Measurements from ENCODE around the gene NAB2.
"Not testable (repeated sequence)": the region's sequence is repeated elsewhere in the genome, so short reads cannot be mapped to it uniquely, and the experiment has no call there.

Gene NAB2

GRCh38 chr12:57088354-57089270 lies at the start of gene NAB2:
NAB2 (plus strand) TSS chr12:57089114; CDS start chr12:57089272, 158 bp downstream.
- peak; percentile 85 to 93 for DNase-seq (ENCODE audit: low read depth in 2 of 2)

- DNase-seq (ENCODE audit: low read depth in 2 of 2): no peak
These were observed 48.7 kb upstream of the NAB2 start for GRCh38 chr12:57040211-57040610.

GRCh38 chr12:57040750-57041149 lies 48.2 kb upstream of the NAB2 start:
- no peak for DNase-seq (ENCODE audit: low read depth in 2 of 2)

- DNase-seq (ENCODE audit: low read depth in 2 of 2): no peak
These were observed 46.2 kb upstream of the NAB2 start for GRCh38 chr12:57042695-57043094.

- DNase-seq (ENCODE audit: low read depth in 2 of 2): no peak
These were observed 44.4 kb upstream of the NAB2 start for GRCh38 chr12:57044468-57044867.

GRCh38 chr12:57044889-57045288 lies 44.0 kb upstream of the NAB2 start:
- no peak for DNase-seq (ENCODE audit: low read depth in 2 of 2)

GRCh38 chr12:57046086-57046791 lies 42.7 kb upstream of the NAB2 start:
- no peak for DNase-seq (ENCODE audit: low read depth in 2 of 2)

GRCh38 chr12:57046947-57047890 lies 41.7 kb upstream of the NAB2 start:
- DNase-seq (ENCODE audit: low read depth in 2 of 2): peak; percentile 32 to 46

GRCh38 chr12:57047981-57048380 lies 40.9 kb upstream of the NAB2 start:
- no peak for DNase-seq (ENCODE audit: low read depth in 2 of 2)

GRCh38 chr12:57048423-57049118 lies 40.3 kb upstream of the NAB2 start:
- no peak for DNase-seq (ENCODE audit: low read depth in 2 of 2)

- DNase-seq (ENCODE audit: low read depth in 2 of 2): no peak
These were observed 39.8 kb upstream of the NAB2 start for GRCh38 chr12:57049119-57049446.

GRCh38 chr12:57049890-57050289 lies 39.0 kb upstream of the NAB2 start, which contains the start of gene MYO1A:
MYO1A (minus strand) TSS chr12:57050129; CDS start chr12:57048323, 1,806 bp downstream.
- DNase-seq (ENCODE audit: low read depth in 2 of 2): no peak

- DNase-seq (ENCODE audit: low read depth in 2 of 2): no peak
These were observed 37.9 kb upstream of the NAB2 start for GRCh38 chr12:57051011-57051410.

- DNase-seq (ENCODE audit: low read depth in 2 of 2): not testable (repeated sequence)
These were observed 35.8 kb upstream of the NAB2 start for GRCh38 chr12:57053146-57053545.

GRCh38 chr12:57053901-57054300 lies 35.0 kb upstream of the NAB2 start:
- DNase-seq (ENCODE audit: low read depth in 2 of 2): not testable (repeated sequence)

GRCh38 chr12:57055824-57056223 lies 33.1 kb upstream of the NAB2 start:
- no peak for DNase-seq (ENCODE audit: low read depth in 2 of 2)

GRCh38 chr12:57057067-57057751 lies 31.7 kb upstream of the NAB2 start:
- DNase-seq (ENCODE audit: low read depth in 2 of 2): no peak

GRCh38 chr12:57058454-57058853 lies 30.5 kb upstream of the NAB2 start:
- no peak for DNase-seq (ENCODE audit: low read depth in 2 of 2)

GRCh38 chr12:57063991-57064685 lies 24.8 kb upstream of the NAB2 start:
- DNase-seq (ENCODE audit: low read depth in 2 of 2): no peak

GRCh38 chr12:57066245-57066644 lies 22.7 kb upstream of the NAB2 start:
- no peak for DNase-seq (ENCODE audit: low read depth in 2 of 2)
